HG03039 (cell line): ENCODE results near the gene CFAP126.
"Not testable (repeated sequence)": the region's sequence is repeated elsewhere in the genome, so short reads cannot be mapped to it uniquely, and the experiment has no call there.

Experiments
- ATAC-seq: cut with Tn5 transposase; IDR thresholded peaks from one replicate; pipeline ENCODE4 v1.9.1; 2021; ENCODE audit warnings: mild to moderate bottlenecking, moderate library complexity; ENCODE audit not compliant: unreplicated experiment

Gene CFAP126, protein sequence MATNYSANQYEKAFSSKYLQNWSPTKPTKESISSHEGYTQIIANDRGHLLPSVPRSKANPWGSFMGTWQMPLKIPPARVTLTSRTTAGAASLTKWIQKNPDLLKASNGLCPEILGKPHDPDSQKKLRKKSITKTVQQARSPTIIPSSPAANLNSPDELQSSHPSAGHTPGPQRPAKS

GRCh38 chr1:161367684-161368400, at the start of gene CFAP126:
TSS of gene CFAP126 (minus strand) at chr1:161367876. CDS start at chr1:161367868, 8 bp downstream.
- ATAC-seq = peak; percentile 76

DNA sequence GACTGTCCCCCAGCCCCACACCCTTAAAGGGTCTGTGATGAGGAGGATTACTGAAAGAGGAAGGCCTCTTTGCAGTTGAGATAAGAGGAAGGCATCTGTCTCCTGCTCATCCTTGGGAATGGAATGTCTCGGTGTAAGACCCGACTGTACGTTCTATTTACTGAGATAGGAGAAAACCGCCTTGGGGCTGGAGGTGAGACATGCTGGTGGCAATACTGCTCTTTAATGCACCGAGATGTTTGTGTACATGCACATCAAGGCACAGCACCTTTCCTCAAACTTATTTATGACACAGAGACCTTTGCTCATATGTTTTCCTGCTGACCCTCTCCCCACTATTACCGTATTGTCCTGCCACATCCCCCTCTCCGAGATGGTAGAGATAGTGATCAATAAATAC, 45.4 kb upstream of the CFAP126 start:
- not testable (repeated sequence) for ATAC-seq

DNA sequence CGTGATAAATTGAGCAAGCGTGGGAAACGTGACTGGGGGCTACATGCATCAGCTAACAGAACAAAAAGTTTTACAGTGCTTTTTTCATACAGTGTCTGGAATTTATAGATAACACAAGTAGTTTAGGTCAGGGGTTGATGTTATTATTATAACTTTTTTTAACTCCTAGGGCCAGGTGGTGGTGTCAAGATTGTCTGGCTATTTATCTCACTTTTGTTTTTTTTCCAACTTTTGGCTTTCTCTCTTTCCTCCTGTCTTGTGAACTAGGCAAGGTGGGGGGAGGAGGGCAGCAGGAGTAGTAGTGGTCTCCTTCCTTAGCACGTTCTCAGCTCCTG, 42.9 kb upstream of the CFAP126 start:
- not testable (repeated sequence) for ATAC-seq

DNA sequence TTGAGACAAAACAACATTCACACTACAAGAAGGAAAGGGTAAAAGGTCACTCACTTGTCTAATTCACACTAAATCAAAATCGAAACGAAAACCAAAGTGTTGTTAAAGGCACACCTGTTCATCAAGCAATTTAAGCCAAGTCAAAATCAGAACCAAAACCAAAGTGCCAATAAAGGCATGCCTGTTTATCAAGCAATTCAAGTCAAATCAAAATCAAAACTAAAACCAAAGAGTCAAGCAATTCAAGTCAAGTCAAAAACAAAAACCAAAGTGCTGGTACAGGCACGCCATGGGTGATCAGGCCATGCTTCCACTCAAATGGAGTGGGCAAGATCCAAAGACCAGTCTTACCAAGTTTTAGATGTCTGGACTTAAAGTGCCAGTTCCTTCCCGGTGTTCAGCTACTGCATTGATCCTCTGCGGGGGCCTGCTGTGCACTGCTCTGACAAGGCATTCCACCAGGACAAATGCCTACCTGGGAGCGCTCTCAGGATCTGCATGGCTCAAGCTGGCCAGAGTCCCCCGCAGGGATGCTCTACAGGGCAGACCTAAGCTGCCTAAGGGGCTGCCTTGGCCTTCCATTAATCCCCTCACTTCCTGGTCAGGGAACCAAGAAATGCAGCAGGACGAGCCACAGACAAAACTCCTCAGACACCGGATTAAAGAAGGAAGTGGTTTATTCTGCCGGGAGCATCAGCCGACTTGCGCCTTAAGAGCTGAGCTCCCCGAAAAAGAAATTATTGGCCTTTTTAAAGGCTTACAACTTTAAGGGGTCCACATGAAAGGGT, 42.4 kb upstream of the CFAP126 start:
- not testable (repeated sequence) for ATAC-seq

DNA sequence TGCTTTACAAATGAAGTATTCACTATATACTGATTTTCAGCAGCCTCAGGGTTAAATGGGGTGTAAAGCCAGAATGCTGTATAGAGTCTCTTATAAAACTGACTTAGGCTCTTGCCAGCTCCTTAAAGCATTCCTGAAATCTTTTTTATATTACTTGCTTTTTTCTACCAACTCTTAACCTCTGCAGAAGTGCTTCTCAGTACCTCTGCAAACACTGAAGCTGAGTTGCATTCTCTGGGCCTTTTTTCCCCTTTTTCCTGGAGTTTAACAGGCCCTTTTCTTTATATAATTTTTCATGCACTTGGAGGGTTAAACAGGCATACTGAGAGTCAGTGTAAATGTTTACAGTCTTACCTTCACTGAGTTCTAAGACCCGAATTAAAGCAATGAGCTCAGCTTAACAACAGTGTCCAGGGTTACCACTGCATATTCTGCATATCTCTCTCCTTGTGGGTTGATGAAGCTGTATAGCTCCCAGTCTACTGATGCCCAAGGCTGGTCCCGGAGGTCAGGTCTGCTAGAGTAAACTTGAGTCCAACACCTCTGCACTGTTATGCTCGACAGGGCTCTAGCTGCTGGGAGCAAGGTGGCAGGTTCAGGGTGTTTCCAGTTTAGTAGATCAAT, 40.9 kb upstream of the CFAP126 start:
- ATAC-seq = no peak

GRCh38 chr1:161407451-161407985, 39.8 kb upstream of the CFAP126 start:
- no peak for ATAC-seq

GRCh38 chr1:161406551-161406950, 38.9 kb upstream of the CFAP126 start:
- ATAC-seq = not testable (repeated sequence)

- ATAC-seq = no peak
These were observed 36.4 kb upstream of the CFAP126 start for GRCh38 chr1:161404051-161404597.

DNA sequence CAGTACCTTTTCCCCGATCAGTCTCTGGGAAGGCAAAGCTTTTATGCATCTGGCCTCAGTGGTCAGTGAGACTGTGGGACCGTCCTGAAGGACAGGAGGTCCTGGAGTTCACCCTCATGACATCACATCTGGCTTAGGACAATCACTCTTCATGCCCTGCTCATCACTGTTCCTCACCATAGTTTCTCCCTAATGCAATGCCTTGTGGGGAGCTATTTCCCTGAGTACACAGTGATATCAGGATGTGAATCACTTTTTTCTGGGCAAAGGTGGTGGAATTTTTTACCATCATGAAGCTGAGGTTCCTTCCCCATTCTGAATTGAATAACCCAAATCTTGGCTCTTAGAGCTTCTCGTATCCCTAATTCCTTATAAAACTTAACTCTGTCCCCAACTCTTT, 34.8 kb upstream of the CFAP126 start:
- no peak for ATAC-seq

DNA sequence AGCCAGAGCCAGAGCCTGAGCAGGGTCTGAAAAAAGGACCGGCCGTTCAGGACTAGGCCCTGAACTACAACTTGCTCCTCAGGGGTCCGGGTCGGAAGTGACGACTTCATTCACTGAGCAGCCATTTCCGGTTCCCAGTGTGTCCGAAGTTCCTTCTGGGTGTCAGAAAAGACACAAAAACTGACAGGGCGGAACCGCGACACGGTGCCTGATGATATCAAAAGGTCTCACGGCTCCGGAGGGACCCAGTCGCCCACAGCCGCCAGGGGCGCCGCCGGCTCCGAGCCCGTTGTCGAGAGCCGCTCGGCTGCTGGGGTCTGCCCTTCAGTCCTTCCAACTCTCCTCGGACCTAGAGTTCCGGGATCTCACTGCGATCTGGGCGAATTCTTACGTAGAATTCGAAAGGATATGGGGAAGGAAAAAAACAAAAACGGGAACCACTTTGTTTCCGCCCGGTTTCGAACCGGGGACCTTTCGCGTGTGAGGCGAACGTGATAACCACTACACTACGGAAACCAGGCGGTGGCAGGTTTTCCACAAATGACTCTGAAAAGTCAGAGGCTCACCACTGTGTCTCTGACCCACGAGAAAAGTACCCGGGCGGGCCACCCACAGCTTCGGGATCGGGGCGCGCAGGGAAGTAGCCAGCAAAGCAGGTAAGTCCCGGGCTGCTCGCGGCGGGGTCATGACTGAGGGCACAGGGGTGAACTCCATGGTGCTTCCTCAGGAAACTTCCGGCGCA, 31.8 kb upstream of the CFAP126 start:
- peak; percentile 69 for ATAC-seq

- no peak for ATAC-seq
These were observed 31.2 kb upstream of the CFAP126 start for GRCh38 chr1:161398900-161399256.

DNA sequence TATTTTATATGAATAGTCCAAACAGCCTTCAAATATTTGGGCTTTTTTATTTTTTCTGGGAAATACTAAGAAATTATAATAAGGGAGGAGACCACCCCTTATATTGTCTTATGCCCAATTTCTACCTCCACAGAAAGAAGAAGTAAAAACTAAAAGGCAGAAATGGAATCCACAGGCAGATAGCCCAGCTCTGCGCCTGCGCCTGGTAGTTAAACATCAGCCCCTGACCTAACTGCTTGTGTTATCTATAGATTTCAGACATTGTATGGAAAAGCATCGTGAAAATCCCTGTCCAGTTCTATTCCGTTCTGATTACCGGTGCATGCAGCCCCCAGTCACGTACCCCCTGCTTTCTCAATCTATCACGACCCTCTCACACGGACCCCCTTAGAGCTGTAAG, 29.4 kb upstream of the CFAP126 start:
- ATAC-seq = not testable (repeated sequence)

DNA sequence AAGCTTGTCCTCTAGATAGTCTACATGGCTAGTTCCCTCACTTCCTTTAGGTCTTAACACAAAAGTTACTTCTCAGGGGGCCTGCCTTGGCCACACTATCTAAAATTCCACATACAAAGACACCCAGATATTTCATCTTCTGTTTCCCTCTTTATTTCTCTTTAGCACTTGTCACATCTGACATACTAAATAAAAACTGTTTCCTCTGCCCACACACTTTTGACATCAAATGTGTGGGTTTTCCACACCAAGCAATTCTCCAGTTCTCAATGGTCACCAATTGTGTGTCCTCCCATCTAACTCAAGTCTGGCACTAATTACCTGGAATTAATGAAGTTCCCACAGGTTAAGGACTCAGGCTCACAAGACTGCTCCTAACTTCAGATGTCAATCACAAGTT, 25.5 kb upstream of the CFAP126 start:
- no peak for ATAC-seq

DNA sequence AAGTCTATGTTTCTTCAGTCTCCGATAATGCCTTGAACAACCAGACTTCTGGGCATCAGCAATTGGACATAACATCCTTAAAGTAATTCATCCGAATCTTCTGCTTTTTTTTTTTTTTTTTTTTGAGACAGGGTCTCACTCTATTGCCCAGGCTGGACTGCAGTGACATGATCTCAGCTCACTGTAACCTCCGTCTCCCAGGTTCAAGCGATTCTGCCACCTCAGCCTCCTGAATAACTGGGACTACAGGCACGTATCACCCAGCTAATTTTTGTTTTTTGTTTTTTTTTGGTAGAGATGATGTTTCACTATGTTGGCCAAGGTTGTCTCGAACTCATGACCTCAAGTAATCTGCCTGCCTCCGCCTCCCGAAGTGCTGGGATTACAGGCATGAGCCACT, 23.9 kb upstream of the CFAP126 start:
- no peak for ATAC-seq

- not testable (repeated sequence) for ATAC-seq
These were observed 23.5 kb upstream of the CFAP126 start for GRCh38 chr1:161391136-161391535.

GRCh38 chr1:161390559-161390858, 22.8 kb upstream of the CFAP126 start:
- ATAC-seq = no peak

DNA sequence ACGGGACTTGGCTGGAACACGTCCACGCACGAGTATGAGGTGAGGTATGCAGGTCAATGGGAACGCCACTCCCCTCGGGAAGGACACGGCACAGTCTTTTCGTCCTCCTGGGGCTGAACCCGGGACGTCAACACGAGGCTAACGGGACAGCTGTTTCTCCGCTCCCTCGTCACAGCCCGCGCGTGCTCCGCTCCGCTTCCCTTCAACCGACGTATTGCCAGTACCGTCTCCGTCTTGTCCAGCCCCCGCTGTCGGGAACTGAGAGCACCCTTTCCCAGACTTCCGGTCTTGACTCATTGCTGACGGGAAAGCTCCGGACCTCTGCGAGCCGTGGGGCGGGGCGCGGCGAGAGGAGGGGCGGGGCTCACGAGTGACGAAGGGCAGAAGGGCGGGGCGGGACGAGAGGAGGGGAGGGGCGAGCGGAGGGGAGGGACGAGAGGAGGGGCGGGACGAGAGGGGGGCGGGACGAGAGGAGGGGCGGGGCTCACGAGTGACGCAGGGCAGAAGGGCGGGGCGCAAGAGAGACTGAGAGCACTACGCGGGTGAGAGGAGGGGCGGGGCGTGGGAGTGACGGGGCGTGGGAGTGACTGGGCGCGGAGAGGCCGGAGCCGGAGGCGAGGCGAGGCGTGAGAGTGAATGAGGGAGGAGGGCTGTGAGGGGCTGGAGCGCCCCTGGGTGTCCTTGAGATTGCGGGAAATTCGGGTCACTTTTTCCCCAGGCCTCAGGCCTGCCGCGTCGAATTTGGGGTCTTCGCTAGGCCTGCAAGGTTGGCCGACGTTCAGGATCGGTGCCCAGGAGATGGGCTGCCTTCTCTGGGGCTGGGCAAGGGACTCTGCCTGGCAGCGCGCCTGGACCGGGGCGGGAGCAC, 22.2 kb upstream of the CFAP126 start:
- ATAC-seq = peak; percentile 77

DNA sequence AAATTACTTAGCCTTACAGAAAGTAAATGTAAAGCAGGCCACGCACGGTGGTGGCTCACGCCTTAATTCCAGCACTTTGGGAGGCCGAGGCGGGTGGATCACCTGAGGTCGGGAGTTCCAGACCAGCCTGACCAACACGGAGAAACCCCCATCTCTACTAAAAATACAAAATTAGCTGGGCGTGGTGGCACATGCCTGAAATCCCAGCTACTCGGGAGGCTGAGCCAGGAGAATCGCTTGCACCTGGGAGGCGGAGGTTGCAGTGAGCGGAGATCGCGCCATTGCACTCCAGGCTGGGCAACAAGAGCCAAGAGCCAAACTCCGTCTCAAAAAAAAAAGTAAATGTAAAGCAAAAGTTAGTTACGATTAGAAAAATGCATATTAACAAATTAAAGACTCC, 21.5 kb upstream of the CFAP126 start:
- not testable (repeated sequence) for ATAC-seq

- no peak for ATAC-seq
These were observed 21.0 kb upstream of the CFAP126 start for GRCh38 chr1:161388639-161389038.
